ENCODE measurements around the gene NAPEPLD. TPM values are rescaled to one million over a fixed set of nuclear protein-coding genes. Genes with fewer than 3 reads are reported as not detected.
"Not testable (repeated sequence)": the region's sequence is repeated elsewhere in the genome, so short reads cannot be mapped to it uniquely, and the experiment has no call there.

The NAPEPLD gene
- total RNA-seq, 1 experiment from 2014 or later, result 19.2 TPM

GRCh38 chr7:103058122-103058521, 90.8 kb downstream of the NAPEPLD start:
- Histone ChIP-seq H3K36me3 (ENCODE audit: control insufficient read depth, insufficient read depth, low read length) (no peaks in the 10 kb centered on the region), H3K4me3 (ENCODE audit: low read depth in 2 of 2, low read length in 2 of 2) (no peak overlapping the region), H3K9me3 (ENCODE audit: control insufficient read depth, insufficient read depth, low read depth, low read length) (no peaks in the 10 kb centered on the region), H3K27ac (ENCODE audit: low read length) (peak overlapping the region; percentile 8; the same call in 1 of the 2 replicates), H3K4me1 (ENCODE audit: control insufficient read depth, insufficient read depth, low read length) (peaks cover 11% of the 10 kb centered on the region; the same call in 1 of the 2 replicates), H3K27me3 (ENCODE audit: control insufficient read depth, insufficient read depth, low read length) (no peaks in the 10 kb centered on the region)
- CTCF ChIA-PET, result no interaction called here
- no peak for TF ChIP-seq POLR2AphosphoS5 (IDR thresholded peaks at IDR 0.05; ENCODE audit: low read depth, low read length)
- TF ChIP-seq, protein P1, sequence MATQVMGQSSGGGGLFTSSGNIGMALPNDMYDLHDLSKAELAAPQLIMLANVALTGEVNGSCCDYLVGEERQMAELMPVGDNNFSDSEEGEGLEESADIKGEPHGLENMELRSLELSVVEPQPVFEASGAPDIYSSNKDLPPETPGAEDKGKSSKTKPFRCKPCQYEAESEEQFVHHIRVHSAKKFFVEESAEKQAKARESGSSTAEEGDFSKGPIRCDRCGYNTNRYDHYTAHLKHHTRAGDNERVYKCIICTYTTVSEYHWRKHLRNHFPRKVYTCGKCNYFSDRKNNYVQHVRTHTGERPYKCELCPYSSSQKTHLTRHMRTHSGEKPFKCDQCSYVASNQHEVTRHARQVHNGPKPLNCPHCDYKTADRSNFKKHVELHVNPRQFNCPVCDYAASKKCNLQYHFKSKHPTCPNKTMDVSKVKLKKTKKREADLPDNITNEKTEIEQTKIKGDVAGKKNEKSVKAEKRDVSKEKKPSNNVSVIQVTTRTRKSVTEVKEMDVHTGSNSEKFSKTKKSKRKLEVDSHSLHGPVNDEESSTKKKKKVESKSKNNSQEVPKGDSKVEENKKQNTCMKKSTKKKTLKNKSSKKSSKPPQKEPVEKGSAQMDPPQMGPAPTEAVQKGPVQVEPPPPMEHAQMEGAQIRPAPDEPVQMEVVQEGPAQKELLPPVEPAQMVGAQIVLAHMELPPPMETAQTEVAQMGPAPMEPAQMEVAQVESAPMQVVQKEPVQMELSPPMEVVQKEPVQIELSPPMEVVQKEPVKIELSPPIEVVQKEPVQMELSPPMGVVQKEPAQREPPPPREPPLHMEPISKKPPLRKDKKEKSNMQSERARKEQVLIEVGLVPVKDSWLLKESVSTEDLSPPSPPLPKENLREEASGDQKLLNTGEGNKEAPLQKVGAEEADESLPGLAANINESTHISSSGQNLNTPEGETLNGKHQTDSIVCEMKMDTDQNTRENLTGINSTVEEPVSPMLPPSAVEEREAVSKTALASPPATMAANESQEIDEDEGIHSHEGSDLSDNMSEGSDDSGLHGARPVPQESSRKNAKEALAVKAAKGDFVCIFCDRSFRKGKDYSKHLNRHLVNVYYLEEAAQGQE (IDR thresholded peaks at IDR 0.05; ENCODE audit: insufficient read depth in 1 of 2, low read depth in 2 of 2, low read length in 1 of 2), result no peak
- no peak for TF ChIP-seq TCF7L2 (IDR thresholded peaks at IDR 0.05; ENCODE audit: low read depth, low read length)
- no peak for TF ChIP-seq SIN3A (IDR thresholded peaks at IDR 0.05; ENCODE audit: borderline replicate concordance, insufficient read depth, low read depth, low read length)
- no peak for TF ChIP-seq CTCF (IDR thresholded peaks at IDR 0.05)
- intact Hi-C loops (cut with micrococcal nuclease; ENCODE audit: unreplicated experiment) (no loop called here), in situ Hi-C loops (cut with HindIII; ENCODE audit: low pct_unique_long_range_greater_than_20kb, low sequenced_read_pairs) (no loop called here)
- ATAC-seq (peak; percentile 55; the same call in 1 of the 2 replicates), DNase-seq (ENCODE audit: low read depth, low spot score) (no peak)
- no TSS peak for BruUV-seq (replicated peaks)
- POLR2A ChIA-PET, result no interaction called here

DNA sequence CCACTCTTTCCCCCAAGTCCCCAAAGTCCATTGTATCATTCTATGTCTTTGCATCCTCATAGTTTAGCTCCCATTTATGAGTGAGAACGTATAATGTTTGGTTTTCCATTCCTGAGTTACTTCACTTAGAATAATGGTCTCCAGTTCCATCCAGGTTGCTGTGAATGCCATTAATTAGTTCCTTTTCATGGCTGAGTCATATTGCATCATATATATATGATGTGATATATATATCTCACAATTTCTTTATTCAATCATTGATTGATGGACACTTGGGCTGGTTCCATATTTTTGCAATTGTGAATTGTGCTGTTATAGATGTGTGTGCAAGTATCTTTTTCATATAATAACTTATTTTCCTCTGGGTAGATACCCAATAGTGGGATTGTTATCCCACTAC, 92.9 kb downstream of the NAPEPLD start:
- CTCF ChIA-PET; intact Hi-C loops (cut with micrococcal nuclease; ENCODE audit: unreplicated experiment); BruUV-seq (replicated peaks); in situ Hi-C loops (cut with HindIII; ENCODE audit: low pct_unique_long_range_greater_than_20kb, low sequenced_read_pairs); H3K27ac ChIP-seq (ENCODE audit: low read length); DNase-seq (ENCODE audit: low read depth, low spot score); H3K27me3 ChIP-seq (ENCODE audit: control insufficient read depth, insufficient read depth, low read length); H3K9me3 ChIP-seq (ENCODE audit: control insufficient read depth, insufficient read depth, low read depth, low read length); POLR2A ChIA-PET; H3K4me3 ChIP-seq (ENCODE audit: low read depth in 2 of 2, low read length in 2 of 2); ATAC-seq; H3K36me3 ChIP-seq (ENCODE audit: control insufficient read depth, insufficient read depth, low read length); H3K4me1 ChIP-seq (ENCODE audit: control insufficient read depth, insufficient read depth, low read length): not testable (repeated sequence)

GRCh38 chr7:103051519-103051918, 97.4 kb downstream of the NAPEPLD start:
- TF ChIP-seq, protein P1 (IDR thresholded peaks at IDR 0.05; ENCODE audit: insufficient read depth in 1 of 2, low read depth in 2 of 2, low read length in 1 of 2), result no peak
- TF ChIP-seq SIN3A (IDR thresholded peaks at IDR 0.05; ENCODE audit: borderline replicate concordance, insufficient read depth, low read depth, low read length) (no peak), POLR2AphosphoS5 (IDR thresholded peaks at IDR 0.05; ENCODE audit: low read depth, low read length) (no peak), CTCF (IDR thresholded peaks at IDR 0.05) (no peak), TCF7L2 (IDR thresholded peaks at IDR 0.05; ENCODE audit: low read depth, low read length) (no peak)
- Histone ChIP-seq H3K4me3 (ENCODE audit: low read depth in 2 of 2, low read length in 2 of 2) (no peak overlapping the region), H3K9me3 (ENCODE audit: control insufficient read depth, insufficient read depth, low read depth, low read length) (peaks cover 29% of the 10 kb centered on the region; the same call in 1 of the 2 replicates), H3K27me3 (ENCODE audit: control insufficient read depth, insufficient read depth, low read length) (no peaks in the 10 kb centered on the region), H3K36me3 (ENCODE audit: control insufficient read depth, insufficient read depth, low read length) (no peaks in the 10 kb centered on the region), H3K4me1 (ENCODE audit: control insufficient read depth, insufficient read depth, low read length) (no peaks in the 10 kb centered on the region), H3K27ac (ENCODE audit: low read length) (no peak overlapping the region)
- POLR2A ChIA-PET, result no interaction called here
- in situ Hi-C loops (cut with HindIII; ENCODE audit: low pct_unique_long_range_greater_than_20kb, low sequenced_read_pairs), result no loop called here
- BruUV-seq (replicated peaks), result no TSS peak
- no peak for ATAC-seq
- intact Hi-C loops (cut with micrococcal nuclease; ENCODE audit: unreplicated experiment), result no loop called here
- CTCF ChIA-PET, result no interaction called here
- no peak for DNase-seq (ENCODE audit: low read depth, low spot score)
